D721Med (cell line): ENCODE data around the gene ST3GAL3.

Experiments used
- DNase-seq: peaks from one replicate; pipeline ENCODE4 v3.0.0; 2011; ENCODE audit warnings: low spot score; ENCODE audit not compliant: insufficient read length
- FAIRE-seq: peaks from 2 replicates; lab custom pipeline; 2011; peaks lifted over from hg19 to GRCh38; lab: Jason Lieb, UNC
- CTCF ChIP-seq: IDR thresholded peaks from 2 replicates; pipeline ENCODE4 v1.5.1; 2012; ENCODE audit warnings: mild to moderate bottlenecking, control low read depth; ENCODE audit not compliant: insufficient read depth; ENCODE audit errors: missing control alignments

ST3GAL3 gene

DNA sequence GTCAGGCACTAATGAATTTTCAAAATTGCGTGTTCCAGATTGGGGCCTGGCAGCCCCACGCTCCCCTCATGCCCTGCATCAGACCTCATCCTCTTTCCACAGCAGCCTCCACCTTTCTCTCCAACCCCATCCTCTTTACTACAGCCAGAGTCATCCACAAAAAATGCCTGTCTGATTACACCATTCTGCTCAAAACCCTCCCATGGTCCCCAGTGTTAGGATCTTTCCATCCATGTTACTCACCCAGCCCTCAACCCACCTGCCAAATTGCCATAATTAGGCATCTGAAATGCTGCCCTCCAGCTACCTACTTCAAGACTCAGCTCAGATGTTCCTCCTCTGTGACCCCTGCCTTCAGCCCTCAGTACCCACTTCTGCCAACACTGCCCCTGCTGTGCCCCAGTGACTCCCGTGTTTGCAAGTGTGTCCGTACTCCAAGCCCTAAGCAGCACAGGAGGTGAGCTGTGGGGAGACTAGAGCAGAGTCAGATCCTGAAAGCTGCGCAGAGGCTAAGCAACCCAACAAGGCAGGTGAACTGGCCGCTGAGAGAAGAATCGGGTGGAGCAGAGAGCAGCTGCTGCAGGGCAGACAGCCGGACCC lies 225.6 kb downstream of the ST3GAL3 start:
- TF ChIP-seq CTCF: no peak
- DNase-seq (no peak), FAIRE-seq (no peak)

GRCh38 chr1:43933386-43934100 lies 226.2 kb downstream of the ST3GAL3 start, which contains the start of gene ARTN:
Gene ARTN, plus strand, starts transcription at chr1:43933801. Its CDS starts 1,856 bp downstream, at chr1:43935657.
- FAIRE-seq: no peak

DNA sequence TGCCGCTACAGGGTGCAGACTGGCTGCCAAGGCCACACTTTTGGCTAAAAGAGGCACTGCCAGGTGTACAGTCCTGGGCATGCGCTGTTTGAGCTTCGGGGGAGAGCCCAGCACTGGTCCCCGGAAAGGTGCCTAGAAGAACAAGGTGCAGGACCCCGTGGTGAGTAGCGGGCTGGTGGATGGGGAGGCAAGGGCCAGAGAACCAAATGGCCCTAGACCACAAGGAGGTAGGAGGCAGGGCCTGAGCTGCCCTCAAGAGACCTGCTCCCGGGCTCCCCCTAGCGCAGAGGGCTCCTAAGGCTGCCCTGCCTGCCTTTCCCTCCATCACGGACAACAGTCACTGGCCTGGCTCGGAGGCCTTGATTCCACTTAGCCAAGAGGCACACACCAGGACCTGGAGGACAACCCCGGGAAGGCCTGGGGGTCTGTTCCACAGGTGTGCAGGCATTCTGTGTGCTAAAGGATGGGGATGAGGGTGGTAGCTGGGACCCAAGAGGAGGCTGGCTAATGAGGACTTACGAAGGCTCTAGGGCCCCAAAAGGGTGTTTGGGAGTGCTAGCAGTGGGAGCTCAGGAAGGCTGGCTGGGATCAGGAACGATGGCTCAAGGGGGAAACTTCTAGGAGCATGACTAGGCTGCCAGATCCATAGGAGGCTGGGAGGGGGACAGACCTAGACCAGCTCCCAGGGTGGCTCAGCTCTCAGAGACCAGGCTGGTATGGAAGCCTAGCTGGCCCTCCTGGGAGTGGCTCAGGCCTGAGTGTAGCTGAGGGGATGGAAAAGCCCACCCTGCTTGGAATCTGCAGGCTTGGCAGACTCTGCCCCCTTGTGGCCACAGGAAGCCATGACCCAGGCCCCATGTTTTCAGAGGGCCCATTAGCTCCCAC lies 227.0 kb downstream of the ST3GAL3 start:
- no peak for FAIRE-seq
- DNase-seq: peak; percentile 91
- peak; percentile 91 for TF ChIP-seq CTCF

More at GRCh38 chr1:43933386-43934100, 226.2 kb downstream of the ST3GAL3 start, which contains the start of gene ARTN:
- TF ChIP-seq CTCF: no peak
- no peak for DNase-seq

- no peak for TF ChIP-seq CTCF
- FAIRE-seq (no peak), DNase-seq (no peak)
Observed at GRCh38 chr1:43934986-43935324, 227.6 kb downstream of the ST3GAL3 start.

DNA sequence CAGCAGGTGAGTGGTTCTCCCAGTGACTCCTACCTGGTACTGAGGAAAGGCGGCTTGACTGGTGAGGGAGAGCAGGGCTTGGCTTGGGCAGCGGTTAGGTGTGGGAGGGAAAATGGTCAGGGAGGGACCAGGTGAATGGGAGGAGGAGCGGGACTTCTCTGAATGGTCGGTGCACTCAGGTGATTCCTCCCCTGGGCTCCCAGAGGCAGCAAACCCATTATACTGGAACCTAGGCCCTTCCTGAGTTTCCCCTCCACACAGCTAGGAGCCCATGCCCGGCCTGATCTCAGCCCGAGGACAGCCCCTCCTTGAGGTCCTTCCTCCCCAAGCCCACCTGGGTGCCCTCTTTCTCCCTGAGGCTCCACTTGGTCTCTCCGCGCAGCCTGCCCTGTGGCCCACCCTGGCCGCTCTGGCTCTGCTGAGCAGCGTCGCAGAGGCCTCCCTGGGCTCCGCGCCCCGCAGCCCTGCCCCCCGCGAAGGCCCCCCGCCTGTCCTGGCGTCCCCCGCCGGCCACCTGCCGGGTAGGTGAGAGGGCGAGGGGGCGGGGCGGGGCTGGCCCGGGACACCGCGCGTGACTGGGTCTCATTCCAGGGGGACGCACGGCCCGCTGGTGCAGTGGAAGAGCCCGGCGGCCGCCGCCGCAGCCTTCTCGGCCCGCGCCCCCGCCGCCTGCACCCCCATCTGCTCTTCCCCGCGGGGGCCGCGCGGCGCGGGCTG lies 228.5 kb downstream of the ST3GAL3 start:
- DNase-seq (no peak), FAIRE-seq (no peak)
- no peak for TF ChIP-seq CTCF

- TF ChIP-seq CTCF: no peak
- FAIRE-seq: no peak
- DNase-seq: no peak
Observed at GRCh38 chr1:43936431-43937151, 229.3 kb downstream of the ST3GAL3 start.
